ENCODE data around the gene NT5DC1.

Gene NT5DC1

DNA sequence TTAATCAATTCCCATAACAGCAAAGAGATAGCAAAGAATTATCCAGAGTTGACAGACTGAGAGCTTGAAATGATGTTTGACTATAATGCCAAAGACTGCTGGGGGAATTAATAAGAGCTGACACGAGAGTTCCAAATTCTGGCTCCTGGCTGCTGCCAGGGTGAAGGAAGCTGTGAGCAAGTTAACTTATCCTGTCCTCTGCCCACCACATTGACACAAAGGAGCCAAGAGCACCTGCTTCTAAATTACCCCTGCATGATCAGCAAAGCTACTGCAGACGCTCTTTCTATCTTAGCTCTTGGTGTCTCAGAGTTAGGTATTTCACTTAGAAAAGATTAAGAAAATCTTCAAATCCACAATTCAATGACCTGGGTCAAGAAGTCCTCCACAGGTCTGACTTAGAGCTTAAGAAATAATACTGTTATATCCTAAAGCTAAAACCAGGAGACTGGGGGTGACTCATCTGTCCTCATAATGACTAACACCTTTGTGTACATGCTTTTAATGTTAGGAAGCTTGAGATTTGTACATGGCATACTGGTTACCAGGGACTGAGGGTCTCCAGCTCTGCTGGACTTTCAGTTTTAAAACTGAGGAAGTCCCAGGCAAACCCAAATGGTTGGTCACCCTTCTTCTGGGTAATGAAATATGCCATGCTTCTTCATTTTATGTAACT, 26.8 kb upstream of the NT5DC1 start:
- Histone ChIP-seq H3K9me3 (ENCODE audit: control insufficient read depth, low read length) (no peaks in the 10 kb centered on the region), H3K4me3 (ENCODE audit: low read depth, low read length) (no peak overlapping the region), H3K27ac (no peak overlapping the region), H3K79me2 (no peaks in the 10 kb centered on the region), H3K4me1 (no peaks in the 10 kb centered on the region), H3K36me3 (ENCODE audit: control insufficient read depth, insufficient read depth, low read length) (no peaks in the 10 kb centered on the region), H3K4me2 (ENCODE audit: low read length) (no peak overlapping the region), H3K9ac (no peak overlapping the region), H2AFZ (no peak overlapping the region), H3K27me3 (ENCODE audit: control insufficient read depth, insufficient read depth, low read length) (no peaks in the 10 kb centered on the region)
- TF ChIP-seq, protein P1, sequence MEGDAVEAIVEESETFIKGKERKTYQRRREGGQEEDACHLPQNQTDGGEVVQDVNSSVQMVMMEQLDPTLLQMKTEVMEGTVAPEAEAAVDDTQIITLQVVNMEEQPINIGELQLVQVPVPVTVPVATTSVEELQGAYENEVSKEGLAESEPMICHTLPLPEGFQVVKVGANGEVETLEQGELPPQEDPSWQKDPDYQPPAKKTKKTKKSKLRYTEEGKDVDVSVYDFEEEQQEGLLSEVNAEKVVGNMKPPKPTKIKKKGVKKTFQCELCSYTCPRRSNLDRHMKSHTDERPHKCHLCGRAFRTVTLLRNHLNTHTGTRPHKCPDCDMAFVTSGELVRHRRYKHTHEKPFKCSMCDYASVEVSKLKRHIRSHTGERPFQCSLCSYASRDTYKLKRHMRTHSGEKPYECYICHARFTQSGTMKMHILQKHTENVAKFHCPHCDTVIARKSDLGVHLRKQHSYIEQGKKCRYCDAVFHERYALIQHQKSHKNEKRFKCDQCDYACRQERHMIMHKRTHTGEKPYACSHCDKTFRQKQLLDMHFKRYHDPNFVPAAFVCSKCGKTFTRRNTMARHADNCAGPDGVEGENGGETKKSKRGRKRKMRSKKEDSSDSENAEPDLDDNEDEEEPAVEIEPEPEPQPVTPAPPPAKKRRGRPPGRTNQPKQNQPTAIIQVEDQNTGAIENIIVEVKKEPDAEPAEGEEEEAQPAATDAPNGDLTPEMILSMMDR (IDR thresholded peaks at IDR 0.05) = no peak

DNA sequence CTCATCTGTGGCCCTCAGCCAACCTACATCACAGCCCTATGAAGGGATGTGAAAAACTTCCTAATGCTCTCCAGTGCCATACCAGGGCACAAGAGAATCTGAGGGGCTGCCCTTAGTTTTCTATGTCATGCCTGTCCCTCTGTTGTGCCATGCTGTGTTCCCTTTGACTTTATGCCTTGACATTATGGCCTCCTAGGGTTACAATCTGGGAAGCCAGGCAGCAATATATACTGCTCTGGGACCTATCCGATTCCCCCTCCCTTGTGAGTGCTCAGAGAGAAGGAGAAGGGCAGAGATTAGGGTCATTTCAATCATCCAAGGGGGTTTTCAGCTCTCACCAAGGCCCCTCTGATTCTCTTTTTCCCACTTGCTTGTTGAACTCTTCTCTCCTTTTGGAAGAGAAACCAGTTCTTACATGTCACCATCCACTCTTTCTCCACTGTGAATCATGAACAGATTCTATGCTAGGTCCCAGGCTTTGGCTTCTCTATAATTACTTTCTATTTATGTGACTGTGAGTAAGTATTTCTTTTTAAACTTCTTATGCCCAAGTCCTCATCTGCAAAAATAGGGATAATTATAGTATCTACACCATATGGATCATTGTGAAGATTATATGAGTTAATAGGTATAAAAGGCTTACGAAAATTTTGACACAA, 25.8 kb upstream of the NT5DC1 start:
- Histone ChIP-seq H3K4me2 (ENCODE audit: low read length) (no peak overlapping the region), H2AFZ (no peak overlapping the region), H3K4me1 (no peaks in the 10 kb centered on the region), H3K4me3 (ENCODE audit: low read depth, low read length) (no peak overlapping the region), H3K79me2 (no peaks in the 10 kb centered on the region), H3K36me3 (ENCODE audit: control insufficient read depth, insufficient read depth, low read length) (no peaks in the 10 kb centered on the region), H3K27ac (no peak overlapping the region), H3K9ac (no peak overlapping the region), H3K27me3 (ENCODE audit: control insufficient read depth, insufficient read depth, low read length) (no peaks in the 10 kb centered on the region), H3K9me3 (ENCODE audit: control insufficient read depth, low read length) (no peaks in the 10 kb centered on the region)
- TF ChIP-seq, protein P1 (IDR thresholded peaks at IDR 0.05) = no peak

DNA sequence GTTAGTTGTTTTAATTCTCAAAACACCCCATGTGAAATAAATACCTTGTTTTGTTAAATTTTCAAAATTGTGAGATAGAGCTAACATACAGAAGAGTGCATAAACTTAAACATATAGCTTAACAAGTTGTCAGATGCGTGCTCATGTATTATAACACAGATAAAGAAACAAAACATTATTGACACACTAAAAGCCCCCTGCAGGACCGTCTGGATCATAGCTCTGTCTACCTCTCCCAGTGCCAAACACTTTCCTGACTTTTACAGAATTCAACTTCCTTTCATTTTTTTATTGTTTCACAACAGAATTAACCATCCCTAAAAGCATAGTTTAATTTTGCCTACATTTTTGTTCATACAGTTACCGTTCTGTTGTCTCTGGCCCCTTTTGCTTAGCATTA, 22.1 kb upstream of the NT5DC1 start:
- TF ChIP-seq, protein P1 (IDR thresholded peaks at IDR 0.05) = no peak
- Histone ChIP-seq H3K4me3 (ENCODE audit: low read depth, low read length) (no peak overlapping the region), H3K9me3 (ENCODE audit: control insufficient read depth, low read length) (no peaks in the 10 kb centered on the region), H2AFZ (no peak overlapping the region), H3K79me2 (no peaks in the 10 kb centered on the region), H3K27ac (no peak overlapping the region), H3K27me3 (ENCODE audit: control insufficient read depth, insufficient read depth, low read length) (no peaks in the 10 kb centered on the region), H3K9ac (no peak overlapping the region), H3K36me3 (ENCODE audit: control insufficient read depth, insufficient read depth, low read length) (no peaks in the 10 kb centered on the region), H3K4me2 (ENCODE audit: low read length) (no peak overlapping the region), H3K4me1 (no peaks in the 10 kb centered on the region)

DNA sequence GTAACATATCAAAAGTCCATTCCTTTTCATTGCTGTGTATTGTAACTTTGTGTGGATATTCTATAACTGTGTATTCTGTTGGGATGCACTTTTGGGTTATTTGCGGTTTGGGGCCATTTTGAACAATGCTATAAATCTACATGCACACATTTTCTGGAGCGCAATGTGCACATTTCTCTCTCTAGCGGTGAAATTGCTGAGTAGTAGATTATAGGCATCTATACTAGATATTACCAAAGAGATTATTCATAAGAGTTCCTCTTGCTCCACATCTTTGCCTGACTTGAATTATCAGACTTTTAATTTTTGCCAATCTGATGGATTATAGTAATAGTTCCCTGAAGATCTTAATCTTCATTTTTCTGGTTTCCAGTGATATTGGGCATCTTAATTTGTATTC, 21.7 kb upstream of the NT5DC1 start:
- Histone ChIP-seq H3K4me3 (ENCODE audit: low read depth, low read length) (no peak overlapping the region), H3K9me3 (ENCODE audit: control insufficient read depth, low read length) (no peaks in the 10 kb centered on the region), H2AFZ (no peak overlapping the region), H3K27ac (no peak overlapping the region), H3K4me1 (no peaks in the 10 kb centered on the region), H3K27me3 (ENCODE audit: control insufficient read depth, insufficient read depth, low read length) (no peaks in the 10 kb centered on the region), H3K4me2 (ENCODE audit: low read length) (no peak overlapping the region), H3K9ac (no peak overlapping the region), H3K79me2 (no peaks in the 10 kb centered on the region), H3K36me3 (ENCODE audit: control insufficient read depth, insufficient read depth, low read length) (no peaks in the 10 kb centered on the region)
- TF ChIP-seq, protein P1 (IDR thresholded peaks at IDR 0.05) = no peak

DNA sequence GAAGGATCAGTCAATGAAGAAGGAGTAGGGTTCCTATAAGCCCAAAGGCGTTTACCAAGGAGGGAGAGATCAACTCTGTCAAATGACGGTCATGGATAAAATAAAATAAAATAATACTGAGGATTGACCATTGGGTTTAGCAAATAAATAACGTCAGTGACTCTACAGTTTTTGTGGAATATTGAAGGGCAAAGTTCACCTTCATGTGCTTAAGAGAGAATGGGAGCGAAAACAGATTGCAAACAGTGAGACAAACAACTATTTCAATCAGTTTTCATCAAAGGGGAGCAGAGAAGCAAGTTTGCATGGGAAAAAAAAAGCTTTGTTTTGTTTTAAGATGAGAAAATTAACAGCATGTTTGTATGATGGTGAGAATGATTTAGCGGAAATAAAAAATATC, 17.6 kb upstream of the NT5DC1 start:
- Histone ChIP-seq H3K4me3 (ENCODE audit: low read depth, low read length) (no peak overlapping the region), H3K4me1 (no peaks in the 10 kb centered on the region), H3K36me3 (ENCODE audit: control insufficient read depth, insufficient read depth, low read length) (no peaks in the 10 kb centered on the region), H3K4me2 (ENCODE audit: low read length) (no peak overlapping the region), H3K9me3 (ENCODE audit: control insufficient read depth, low read length) (no peaks in the 10 kb centered on the region), H2AFZ (no peak overlapping the region), H3K27ac (no peak overlapping the region), H3K27me3 (ENCODE audit: control insufficient read depth, insufficient read depth, low read length) (no peaks in the 10 kb centered on the region), H3K9ac (no peak overlapping the region), H3K79me2 (no peaks in the 10 kb centered on the region)
- TF ChIP-seq, protein P1 (IDR thresholded peaks at IDR 0.05) = no peak

Data from parathyroid adenoma (tissue), 2 donors.